Measurements from ENCODE around the gene IRX4.

IRX4 gene

GRCh38 chr5:1891391-1891790, 8.7 kb upstream of the IRX4 start:
- no peak for DNase-seq (ENCODE audit: low read depth)

DNA sequence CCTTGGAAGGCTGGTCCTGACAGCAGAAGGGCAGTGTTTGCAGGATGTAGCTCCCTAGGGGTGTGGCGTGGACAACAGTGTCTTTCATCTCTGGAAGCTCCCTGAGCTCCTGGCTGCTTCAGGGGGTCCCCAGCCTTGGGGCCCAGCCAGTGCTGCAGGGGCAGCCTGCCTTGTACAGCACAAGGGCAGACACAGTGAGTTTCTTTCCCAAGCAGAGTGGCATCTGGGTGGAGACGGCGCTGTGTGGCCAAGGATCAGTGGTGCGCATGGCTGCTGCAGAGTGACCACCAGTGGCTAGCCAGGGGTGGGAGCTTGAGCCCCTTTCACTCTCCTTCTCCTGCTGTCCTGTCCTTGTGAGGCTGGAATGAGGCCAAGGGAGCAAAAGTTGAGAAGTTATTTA, 7.6 kb upstream of the IRX4 start:
- no peak for DNase-seq (ENCODE audit: low read depth)

DNA sequence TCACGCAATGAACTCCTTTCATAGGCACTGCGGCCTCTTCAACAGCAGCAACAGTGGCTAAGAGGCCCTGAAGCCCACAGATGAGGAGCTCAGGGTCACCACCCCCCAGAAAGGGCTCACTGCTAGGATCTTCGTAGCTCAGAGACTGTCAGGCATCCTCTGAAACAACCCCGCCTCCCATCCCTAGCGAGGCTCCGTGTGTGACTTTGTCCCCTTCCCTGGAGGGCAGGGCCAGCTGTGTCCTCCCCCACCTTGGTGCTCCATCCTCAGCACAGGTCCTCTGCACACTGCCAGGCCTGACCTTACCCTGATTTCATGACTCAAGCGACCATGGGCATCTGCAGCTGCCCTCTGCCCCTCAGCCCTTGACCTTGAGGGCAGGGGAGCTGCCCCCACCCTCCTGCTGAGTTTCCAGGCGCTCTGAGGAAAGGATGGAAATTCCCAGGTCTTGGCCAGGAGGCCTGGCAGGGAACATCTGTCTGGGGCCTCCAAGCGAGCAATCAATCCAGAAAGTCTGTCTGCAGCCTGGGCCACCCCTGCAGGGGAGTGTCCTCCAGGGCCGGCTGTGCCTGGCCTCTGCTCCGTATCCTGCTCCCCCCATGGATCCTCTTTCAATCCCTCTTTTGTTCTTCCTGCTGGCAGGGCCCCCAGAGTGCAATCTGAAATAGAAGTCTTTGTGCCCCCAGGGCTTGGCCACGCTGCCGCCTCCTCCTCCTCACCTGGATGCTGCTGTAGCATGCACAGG, 6.8 kb upstream of the IRX4 start:
- DNase-seq (ENCODE audit: low read depth): no peak

DNA sequence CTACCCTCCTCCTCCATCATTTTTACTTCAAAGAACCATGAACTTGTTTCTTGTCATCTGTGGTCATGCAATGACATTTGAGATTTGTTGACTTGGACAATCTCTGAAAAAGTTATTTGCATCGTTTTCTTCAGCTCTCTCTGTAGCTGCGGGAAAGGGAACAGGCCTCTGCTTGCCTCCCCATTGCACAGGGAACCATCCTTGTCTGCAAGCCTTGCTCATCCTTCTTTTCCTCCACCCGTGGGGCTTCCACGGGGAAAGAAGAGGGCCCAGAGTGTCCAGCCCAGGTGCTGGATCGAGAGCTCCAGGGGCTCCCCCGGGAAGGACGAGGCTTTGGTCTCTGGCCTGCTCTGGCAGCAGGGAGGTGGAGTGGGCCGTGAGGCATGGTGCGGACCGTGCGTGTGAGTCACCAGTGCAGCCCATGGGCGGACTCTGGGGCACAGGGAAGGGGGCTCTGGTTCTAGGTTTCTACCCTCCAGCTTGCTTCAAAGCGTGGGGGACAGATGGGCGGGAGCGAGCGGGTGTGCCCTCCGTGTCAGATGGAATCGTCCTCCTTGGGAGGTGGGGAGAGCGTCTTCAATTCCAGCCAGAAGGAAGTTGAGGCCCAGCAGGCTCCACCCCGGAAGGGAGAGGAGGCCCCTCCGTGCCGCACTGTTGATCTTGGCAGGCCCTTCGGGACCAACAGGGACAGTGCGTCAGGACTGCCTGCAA, 6.0 kb upstream of the IRX4 start:
- no peak for DNase-seq (ENCODE audit: low read depth)

- no peak for DNase-seq (ENCODE audit: low read depth)
These were observed 5.0 kb upstream of the IRX4 start for GRCh38 chr5:1887588-1888360.

DNA sequence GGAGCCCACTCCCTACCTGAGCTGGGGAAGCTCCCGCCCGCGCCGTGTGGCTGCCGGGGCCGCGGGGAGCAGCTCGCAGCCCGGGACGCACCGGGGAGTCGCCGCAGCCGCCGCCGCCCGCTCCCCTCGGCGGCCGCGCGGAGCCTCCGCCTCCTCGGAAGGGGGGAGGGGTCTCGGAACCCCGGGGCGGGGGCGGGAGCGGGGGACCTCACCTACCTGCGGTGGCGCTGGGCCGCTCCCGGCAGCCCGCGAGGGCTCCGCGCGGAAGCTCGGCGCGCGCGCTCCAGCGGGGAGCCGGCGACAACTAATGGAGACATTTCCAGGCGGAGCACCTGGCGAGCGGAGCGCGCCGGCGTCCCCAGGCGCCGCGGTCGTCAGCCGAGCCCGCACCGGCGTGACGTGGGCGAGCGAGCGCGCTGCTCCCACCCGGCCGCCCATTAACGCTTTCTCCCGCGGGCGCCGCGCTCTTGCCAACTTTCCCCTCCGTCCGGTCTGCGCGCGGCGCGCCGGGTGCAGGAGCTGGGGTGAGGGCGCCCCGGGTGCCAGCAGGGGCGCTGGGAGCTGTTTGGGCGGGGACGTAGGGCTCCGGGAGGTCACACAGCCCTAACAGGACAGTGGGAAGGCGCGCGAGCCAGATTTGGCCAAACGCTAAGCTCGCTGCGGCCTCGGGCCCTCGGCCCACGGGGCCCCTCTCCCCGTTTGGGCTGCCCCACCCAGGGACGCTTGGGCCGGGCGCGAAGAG, 4.3 kb upstream of the IRX4 start:
- no peak for DNase-seq (ENCODE audit: low read depth)

- no peak for DNase-seq (ENCODE audit: low read depth)
These were observed 3.4 kb upstream of the IRX4 start for GRCh38 chr5:1885868-1886845.

DNA sequence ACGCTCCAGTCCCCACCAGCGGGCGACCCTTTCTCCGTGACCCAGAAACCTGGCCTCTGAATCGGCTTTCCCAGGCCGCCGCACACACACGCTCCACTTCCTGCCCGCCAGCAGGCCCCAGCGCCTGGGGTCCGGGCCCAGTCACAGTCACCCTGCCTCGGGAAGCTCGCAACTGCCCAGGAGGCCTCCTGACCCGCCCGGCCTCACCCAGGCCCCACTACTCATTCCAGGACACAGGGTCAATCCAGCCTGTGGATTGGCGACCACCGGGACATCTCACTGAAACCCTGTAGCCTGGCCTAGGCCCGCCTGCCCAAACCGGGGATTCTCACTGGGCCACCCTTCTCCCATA, 2.7 kb upstream of the IRX4 start:
- no peak for DNase-seq (ENCODE audit: low read depth)

- DNase-seq (ENCODE audit: low read depth): no peak
These were observed 2.1 kb upstream of the IRX4 start for GRCh38 chr5:1884678-1885403.

- no peak for DNase-seq (ENCODE audit: low read depth)
These were observed 1.4 kb upstream of the IRX4 start for GRCh38 chr5:1883925-1884677.

GRCh38 chr5:1883120-1883924, 597 bp upstream of the IRX4 start:
- DNase-seq (ENCODE audit: low read depth): no peak

DNA sequence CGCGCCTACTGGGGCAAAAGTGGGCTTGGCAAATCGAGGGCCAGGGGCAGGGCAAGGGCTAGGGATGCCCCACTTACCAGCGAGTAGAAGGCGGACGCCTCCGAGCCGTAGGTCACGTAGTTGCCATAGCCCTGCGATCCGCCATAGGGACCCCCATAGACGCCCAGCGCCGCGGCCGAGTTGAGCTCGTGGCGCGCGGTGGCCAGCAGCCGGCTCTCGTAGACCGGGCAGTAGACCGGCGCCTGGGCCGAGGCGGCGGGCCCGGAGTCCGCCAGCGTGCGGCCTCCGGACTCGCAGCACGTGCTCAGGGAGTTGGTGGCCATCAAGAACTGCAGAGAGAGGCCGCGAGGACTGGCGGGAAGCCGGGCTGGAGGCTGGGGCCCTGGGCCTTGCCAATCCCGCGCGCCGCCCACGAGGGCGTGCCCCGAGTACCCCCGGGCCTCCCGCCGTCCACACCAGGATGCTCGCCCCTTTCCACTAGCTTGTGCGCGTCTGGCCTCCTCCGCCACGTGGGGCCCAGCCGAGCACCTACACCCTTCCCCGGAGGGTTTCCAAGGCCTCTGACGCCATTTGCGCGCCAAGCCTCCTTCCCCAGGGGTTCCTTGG, 891 bp downstream of the IRX4 start:
- no peak for DNase-seq (ENCODE audit: low read depth)

DNA sequence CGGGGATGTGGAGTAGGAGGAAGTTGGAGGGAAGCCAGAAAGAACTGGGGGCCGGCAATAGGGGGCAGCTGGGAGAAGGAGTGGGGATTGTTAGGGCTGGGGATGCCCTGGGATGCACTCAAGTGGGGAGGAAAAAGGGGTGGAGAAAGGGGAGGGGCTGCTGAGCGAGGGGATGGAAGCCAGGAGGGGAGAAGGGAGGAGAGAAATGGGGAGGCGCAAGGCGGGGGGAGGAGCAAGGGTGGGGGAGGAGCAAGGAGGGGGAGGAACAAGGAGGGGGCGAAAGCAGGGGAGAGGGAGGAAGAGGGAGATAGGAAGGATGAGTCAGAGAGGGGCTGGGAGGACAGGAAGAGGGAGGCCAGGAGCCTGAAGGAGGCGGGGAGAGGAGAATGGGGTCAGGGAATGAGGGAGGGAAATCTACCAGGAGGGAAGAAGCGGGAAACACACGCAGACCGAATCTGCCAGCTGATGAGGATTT, 1.6 kb downstream of the IRX4 start:
- no peak for DNase-seq (ENCODE audit: low read depth)

GRCh38 chr5:1880377-1881025, 2.2 kb downstream of the IRX4 start:
- no peak for DNase-seq (ENCODE audit: low read depth)

DNA sequence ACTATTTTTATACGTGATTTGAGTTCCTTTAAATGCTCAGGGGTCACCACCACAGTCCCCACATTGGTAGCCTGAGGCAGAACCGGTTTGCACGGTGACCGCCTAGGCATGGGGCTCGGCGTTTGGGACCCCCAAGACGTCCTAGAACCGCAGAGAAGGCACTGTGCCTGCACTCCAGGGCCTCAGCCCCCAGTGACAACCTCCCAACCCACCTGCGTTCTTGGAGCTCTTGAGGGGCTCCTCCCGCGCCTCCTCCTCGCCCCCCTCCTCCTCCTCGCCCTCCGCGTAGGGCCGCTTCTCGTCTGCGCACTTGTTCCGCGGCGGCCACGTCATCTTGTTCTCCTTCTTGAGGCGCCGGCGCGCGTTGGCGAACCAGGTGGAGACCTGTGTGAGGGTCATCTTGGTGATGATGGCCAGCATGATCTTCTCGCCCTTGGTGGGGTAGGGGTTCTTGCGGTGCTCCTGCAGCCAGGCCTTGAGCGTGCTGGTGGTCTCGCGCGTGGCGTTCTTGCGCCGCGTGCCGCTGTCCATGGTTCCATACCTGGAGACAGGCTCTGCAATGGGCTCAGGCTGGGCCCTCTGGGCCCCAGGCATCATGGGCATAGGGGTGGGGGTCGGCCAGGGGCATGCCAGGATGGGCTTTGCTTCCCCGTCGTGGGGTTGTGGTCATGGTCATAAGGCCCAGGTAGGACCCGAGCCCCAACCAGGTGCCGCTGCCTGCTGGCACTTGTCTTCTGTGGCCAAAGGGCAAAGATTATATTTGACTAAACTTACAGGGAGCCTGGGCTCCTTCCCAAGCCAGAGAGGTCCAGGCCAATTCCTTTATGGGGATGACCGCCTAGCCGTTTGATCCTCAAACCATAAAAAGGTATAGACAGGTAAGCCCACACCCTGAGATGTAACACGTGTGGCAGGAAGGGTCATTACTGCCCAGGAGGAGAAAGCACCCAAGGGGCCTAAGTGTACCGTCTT, 3.1 kb downstream of the IRX4 start:
- DNase-seq (ENCODE audit: low read depth): no peak

- no peak for DNase-seq (ENCODE audit: low read depth)
These were observed 4.5 kb downstream of the IRX4 start for GRCh38 chr5:1878050-1878849.

Data from GM04504 (cell line).